ENCODE data around the gene KBTBD13.

KBTBD13 gene

GRCh38 chr15:65076486-65077290 lies at the start of gene KBTBD13:
KBTBD13 (plus strand) TSS chr15:65076746; CDS start chr15:65076816, 70 bp downstream.
- in situ Hi-C loops (cut with MboI; ENCODE audit: low sequenced_read_pairs) = no loop called here
- Histone ChIP-seq H3K27me3 (ENCODE audit: low read depth) (no peaks in the 10 kb centered on the region), H3K36me3 (replicated peaks) (no peaks in the 10 kb centered on the region), H3K9me3 (no peaks in the 10 kb centered on the region), H3K4me3 (no peak within 1 kb of the TSS), H3K4me1 (no peaks in the 10 kb centered on the region)
- DNase-seq (ENCODE audit: low spot score in 2 of 2) = no peak

GRCh38 chr15:65026756-65027155 lies 49.8 kb upstream of the KBTBD13 start:
- no peak overlapping the region for H3K4me3 ChIP-seq
- no peaks in the 10 kb centered on the region for H3K27me3 ChIP-seq (ENCODE audit: low read depth)
- no peaks in the 10 kb centered on the region for H3K9me3 ChIP-seq
- peaks cover 4% of the 10 kb centered on the region for H3K4me1 ChIP-seq
- DNase-seq (ENCODE audit: low spot score in 2 of 2) = no peak
- H3K36me3 ChIP-seq (replicated peaks) = peaks cover 44% of the 10 kb centered on the region
- in situ Hi-C loops (cut with MboI; ENCODE audit: low sequenced_read_pairs) = no loop called here

- peaks cover 41% of the 10 kb centered on the region for H3K36me3 ChIP-seq (replicated peaks)
- in situ Hi-C loops (cut with MboI; ENCODE audit: low sequenced_read_pairs) = no loop called here
- peaks cover 4% of the 10 kb centered on the region for H3K4me1 ChIP-seq
- H3K4me3 ChIP-seq = peak overlapping the region; percentile 82
- no peaks in the 10 kb centered on the region for H3K9me3 ChIP-seq
- no peak for DNase-seq (ENCODE audit: low spot score in 2 of 2)
- H3K27me3 ChIP-seq (ENCODE audit: low read depth) = no peaks in the 10 kb centered on the region
These were observed 49.0 kb upstream of the KBTBD13 start for GRCh38 chr15:65027593-65027992.

DNA sequence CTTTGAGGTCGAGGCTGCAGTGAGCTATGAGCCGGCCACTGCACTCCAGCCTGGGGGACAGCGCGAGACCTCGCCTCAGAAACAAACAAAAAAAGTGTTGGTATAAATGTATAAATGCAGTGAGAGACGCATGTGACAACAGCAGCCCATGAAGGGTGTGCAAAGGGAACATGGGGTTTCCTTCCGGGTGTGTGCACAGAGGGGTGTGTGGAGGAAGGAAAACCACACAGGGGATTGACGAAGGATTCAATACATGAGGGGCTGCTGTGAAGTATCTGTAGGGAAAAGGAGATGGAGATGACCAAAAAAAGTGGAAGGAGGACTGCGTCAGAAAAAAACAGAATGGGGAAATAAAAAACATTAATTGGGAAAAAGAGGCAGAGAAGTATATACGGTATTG lies 48.2 kb upstream of the KBTBD13 start:
- no peak for DNase-seq (ENCODE audit: low spot score in 2 of 2)
- Histone ChIP-seq H3K4me1 (peaks cover 7% of the 10 kb centered on the region), H3K27me3 (ENCODE audit: low read depth) (no peaks in the 10 kb centered on the region), H3K9me3 (no peaks in the 10 kb centered on the region), H3K4me3 (peak overlapping the region; percentile 82), H3K36me3 (replicated peaks) (peaks cover 38% of the 10 kb centered on the region)
- in situ Hi-C loops (cut with MboI; ENCODE audit: low sequenced_read_pairs) = no loop called here

DNA sequence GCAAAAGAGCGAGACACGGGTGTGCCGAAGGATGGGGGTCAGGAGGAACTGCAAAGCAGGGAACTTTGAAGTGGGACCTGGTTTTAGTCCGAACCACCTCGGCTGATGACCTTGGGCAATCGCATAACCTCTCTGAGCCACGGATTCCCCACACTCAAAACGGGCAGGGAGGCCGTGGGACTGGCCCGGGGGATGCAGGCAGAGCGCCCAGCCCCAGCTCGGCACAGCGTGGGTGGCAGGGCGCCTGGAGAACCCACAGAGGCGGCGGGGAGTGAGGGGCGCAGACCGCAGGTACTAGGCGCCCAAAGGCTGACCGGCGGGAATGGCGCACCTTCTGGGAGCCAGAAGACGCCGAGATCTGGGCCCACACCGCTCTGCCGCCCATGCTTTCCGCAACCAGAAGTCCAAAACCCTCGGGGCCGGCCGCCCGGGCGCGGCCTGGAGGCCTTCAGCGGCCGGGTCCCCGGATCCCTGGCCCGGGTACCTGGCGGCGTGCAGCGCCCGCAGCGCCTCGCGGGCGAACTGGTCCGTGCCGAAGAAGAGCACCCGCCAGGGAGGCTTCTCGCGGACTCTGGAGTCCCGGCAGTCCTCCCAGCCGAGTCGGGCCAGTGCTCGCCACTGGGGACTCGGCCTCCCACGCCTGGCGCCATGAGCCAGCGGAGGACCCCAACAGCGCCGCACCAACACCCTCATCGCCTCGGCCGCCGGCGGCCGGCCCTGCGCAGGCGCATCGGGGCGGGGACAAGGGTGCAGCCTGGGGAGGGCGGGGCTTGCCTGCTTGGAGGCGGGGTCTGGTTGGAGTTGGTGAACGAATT lies 47.4 kb upstream of the KBTBD13 start, which contains the start of gene MTFMT:
MTFMT (minus strand) TSS at position 719 of the 815 bp plus-strand sequence; CDS start at position 693, 26 bp downstream.
- H3K27me3 ChIP-seq (ENCODE audit: low read depth) = no peaks in the 10 kb centered on the region
- peak; percentile 93 to 100 for DNase-seq (ENCODE audit: low spot score in 2 of 2)
- peaks cover 30% of the 10 kb centered on the region for H3K36me3 ChIP-seq (replicated peaks)
- no peaks in the 10 kb centered on the region for H3K9me3 ChIP-seq
- in situ Hi-C loops (cut with MboI; ENCODE audit: low sequenced_read_pairs) = no loop called here
- H3K4me3 ChIP-seq = peak within 1 kb of the TSS; percentile 82
- H3K4me1 ChIP-seq = peaks cover 13% of the 10 kb centered on the region

DNA sequence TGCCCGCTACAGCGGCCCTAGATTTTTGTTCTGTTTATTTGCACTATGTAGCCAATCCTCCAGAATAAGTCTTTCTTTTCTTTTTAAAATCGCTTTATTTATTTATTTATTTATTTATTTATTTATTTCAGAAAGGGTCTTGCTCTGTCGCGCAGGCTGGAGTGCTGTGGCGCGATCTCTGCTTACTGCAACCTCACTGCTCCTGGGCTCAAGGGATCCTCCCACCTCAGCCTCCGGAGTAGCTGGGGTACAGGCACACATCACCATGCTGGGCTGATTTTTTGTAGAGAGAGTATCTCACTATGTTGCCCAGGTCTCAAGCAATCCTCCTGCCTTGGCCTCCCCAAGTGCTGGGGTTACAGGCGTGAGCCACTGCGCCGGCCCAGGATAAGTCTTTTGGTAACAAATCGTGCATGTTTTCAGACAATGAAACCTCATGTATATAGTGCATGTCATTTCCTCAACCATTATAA lies 46.8 kb upstream of the KBTBD13 start:
- Histone ChIP-seq H3K27me3 (ENCODE audit: low read depth) (no peaks in the 10 kb centered on the region), H3K9me3 (no peaks in the 10 kb centered on the region), H3K4me3 (peak overlapping the region; percentile 82), H3K4me1 (peaks cover 13% of the 10 kb centered on the region), H3K36me3 (replicated peaks) (peaks cover 25% of the 10 kb centered on the region)
- in situ Hi-C loops (cut with MboI; ENCODE audit: low sequenced_read_pairs) = loop anchor here (5.0 to 10.0 kb wide), 2 partner anchors 268 to 355 kb away; partner anchors contain the start of gene RNU5A-1
- no peak for DNase-seq (ENCODE audit: low spot score in 2 of 2)

- peak; percentile 89 to 92 for DNase-seq (ENCODE audit: low spot score in 2 of 2)
- Histone ChIP-seq H3K4me1 (peaks cover 9% of the 10 kb centered on the region), H3K27me3 (ENCODE audit: low read depth) (no peaks in the 10 kb centered on the region), H3K36me3 (replicated peaks) (peaks cover 3% of the 10 kb centered on the region; the same call in 1 of the 2 replicates), H3K4me3 (no peak overlapping the region), H3K9me3 (no peaks in the 10 kb centered on the region)
- in situ Hi-C loops (cut with MboI; ENCODE audit: low sequenced_read_pairs) = loop anchor here (5.0 to 10.0 kb wide), 2 partner anchors 264 to 352 kb away; partner anchors contain the start of gene RNU5A-1
These were observed 43.6 kb upstream of the KBTBD13 start for GRCh38 chr15:65032801-65033537.

DNA sequence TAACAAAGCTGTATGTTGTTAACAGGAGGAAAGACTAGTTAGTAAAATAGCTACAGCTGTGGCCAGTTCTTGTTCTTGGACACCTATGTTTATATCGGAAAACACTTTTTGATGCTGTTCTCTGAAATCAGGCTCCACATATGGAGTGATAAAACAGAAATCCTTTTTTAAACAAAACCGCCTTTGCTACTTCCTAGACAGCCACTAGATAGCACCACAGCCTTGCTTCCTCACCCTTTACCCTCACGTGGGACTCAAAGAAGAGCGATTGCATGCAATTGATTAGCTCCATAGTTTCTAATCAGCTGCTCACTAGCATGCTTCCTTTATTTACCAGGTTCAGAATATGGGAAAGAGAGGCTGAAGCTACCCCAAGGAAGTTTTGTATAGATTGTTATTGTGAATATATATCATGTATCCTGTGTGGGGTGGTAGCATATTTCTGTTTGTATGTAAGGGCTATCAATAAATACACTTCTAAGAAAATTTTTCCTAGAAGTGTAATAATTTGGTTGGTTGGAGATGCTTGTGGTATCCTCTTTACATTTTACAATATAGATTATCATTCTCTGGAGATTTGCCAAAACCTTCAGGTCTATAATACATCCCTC lies 42.8 kb upstream of the KBTBD13 start:
- H3K27me3 ChIP-seq (ENCODE audit: low read depth) = no peaks in the 10 kb centered on the region
- DNase-seq (ENCODE audit: low spot score in 2 of 2) = peak; percentile 73 to 82
- in situ Hi-C loops (cut with MboI; ENCODE audit: low sequenced_read_pairs) = loop anchor here (5.0 to 10.0 kb wide), 2 partner anchors 264 to 351 kb away; partner anchors contain the start of gene RNU5A-1
- H3K9me3 ChIP-seq = no peaks in the 10 kb centered on the region
- H3K36me3 ChIP-seq (replicated peaks) = peaks cover 3% of the 10 kb centered on the region; the same call in 1 of the 2 replicates
- H3K4me3 ChIP-seq = no peak overlapping the region
- peaks cover 9% of the 10 kb centered on the region for H3K4me1 ChIP-seq

GRCh38 chr15:65034719-65035118 lies 41.8 kb upstream of the KBTBD13 start:
- Histone ChIP-seq H3K27me3 (ENCODE audit: low read depth) (no peaks in the 10 kb centered on the region), H3K4me3 (no peak overlapping the region), H3K4me1 (peaks cover 9% of the 10 kb centered on the region), H3K36me3 (replicated peaks) (no peaks in the 10 kb centered on the region), H3K9me3 (no peaks in the 10 kb centered on the region)
- in situ Hi-C loops (cut with MboI; ENCODE audit: low sequenced_read_pairs) = loop anchor here (5.0 to 10.0 kb wide), 2 partner anchors 263 to 350 kb away; partner anchors contain the start of gene RNU5A-1
- no peak for DNase-seq (ENCODE audit: low spot score in 2 of 2)

DNA sequence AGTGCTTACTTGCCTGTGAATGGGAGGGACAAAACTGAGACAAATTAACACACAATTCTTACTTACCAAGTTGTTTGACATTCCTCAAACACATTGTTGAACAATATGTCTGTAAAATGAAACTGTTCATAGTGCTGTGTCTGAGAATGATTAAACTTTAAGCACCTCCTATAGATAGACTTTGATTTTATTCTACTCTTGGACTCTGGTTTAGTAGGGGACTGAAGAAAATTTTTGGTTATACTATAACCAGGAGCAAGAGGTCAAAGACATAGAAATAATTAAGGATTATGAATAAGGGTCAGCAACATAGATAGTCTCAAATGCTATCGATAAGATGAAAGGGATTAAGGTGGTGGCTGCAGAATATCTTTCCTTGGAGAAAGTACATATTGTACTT lies 39.2 kb upstream of the KBTBD13 start:
- DNase-seq (ENCODE audit: low spot score in 2 of 2) = no peak
- H3K4me3 ChIP-seq = no peak overlapping the region
- no peaks in the 10 kb centered on the region for H3K36me3 ChIP-seq (replicated peaks)
- H3K9me3 ChIP-seq = no peaks in the 10 kb centered on the region
- H3K4me1 ChIP-seq = peaks cover 9% of the 10 kb centered on the region
- in situ Hi-C loops (cut with MboI; ENCODE audit: low sequenced_read_pairs) = loop anchor here (10.0 kb wide), 1 partner anchor 347 kb away; no protein-coding TSS in a partner anchor
- H3K27me3 ChIP-seq (ENCODE audit: low read depth) = no peaks in the 10 kb centered on the region

DNA sequence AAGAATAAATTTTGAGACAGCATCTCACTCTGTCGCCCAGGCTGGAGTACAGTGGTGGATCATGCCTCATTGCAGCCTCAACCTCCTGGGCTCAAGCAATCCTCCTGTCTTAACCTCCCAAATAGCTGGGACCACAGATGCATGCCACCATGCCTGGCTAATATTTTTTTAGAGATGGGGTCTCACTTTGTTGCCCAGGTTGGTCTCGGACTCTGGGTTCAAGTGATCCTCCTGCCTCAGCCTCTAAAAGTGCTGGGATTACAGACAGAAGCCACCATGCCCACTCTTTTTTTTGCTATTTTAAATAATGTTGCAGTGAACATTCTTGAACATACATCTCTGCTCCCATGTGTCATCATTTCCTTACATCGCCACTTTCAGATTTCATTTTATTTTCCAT lies 38.1 kb upstream of the KBTBD13 start:
- in situ Hi-C loops (cut with MboI; ENCODE audit: low sequenced_read_pairs) = loop anchor here (10.0 kb wide), 1 partner anchor 346 kb away; no protein-coding TSS in a partner anchor
- Histone ChIP-seq H3K4me1 (peaks cover 10% of the 10 kb centered on the region), H3K36me3 (replicated peaks) (no peaks in the 10 kb centered on the region), H3K9me3 (no peaks in the 10 kb centered on the region), H3K4me3 (no peak overlapping the region), H3K27me3 (ENCODE audit: low read depth) (no peaks in the 10 kb centered on the region)
- DNase-seq (ENCODE audit: low spot score in 2 of 2) = no peak

GRCh38 chr15:65038836-65039235 lies 37.7 kb upstream of the KBTBD13 start:
- H3K36me3 ChIP-seq (replicated peaks) = no peaks in the 10 kb centered on the region
- no peak for DNase-seq (ENCODE audit: low spot score in 2 of 2)
- H3K4me1 ChIP-seq = peaks cover 7% of the 10 kb centered on the region
- in situ Hi-C loops (cut with MboI; ENCODE audit: low sequenced_read_pairs) = loop anchor here (10.0 kb wide), 1 partner anchor 346 kb away; no protein-coding TSS in a partner anchor
- no peaks in the 10 kb centered on the region for H3K27me3 ChIP-seq (ENCODE audit: low read depth)
- H3K9me3 ChIP-seq = no peaks in the 10 kb centered on the region
- no peak overlapping the region for H3K4me3 ChIP-seq

All from HAP-1 (cell line).